ENCODE measurements around the gene ATP8B4. TPM values are rescaled to one million over a fixed set of nuclear protein-coding genes. Genes with fewer than 3 reads are reported as not detected.

Gene ATP8B4
- total RNA-seq, 1 donor from 2014 or later = 9.8 TPM

DNA sequence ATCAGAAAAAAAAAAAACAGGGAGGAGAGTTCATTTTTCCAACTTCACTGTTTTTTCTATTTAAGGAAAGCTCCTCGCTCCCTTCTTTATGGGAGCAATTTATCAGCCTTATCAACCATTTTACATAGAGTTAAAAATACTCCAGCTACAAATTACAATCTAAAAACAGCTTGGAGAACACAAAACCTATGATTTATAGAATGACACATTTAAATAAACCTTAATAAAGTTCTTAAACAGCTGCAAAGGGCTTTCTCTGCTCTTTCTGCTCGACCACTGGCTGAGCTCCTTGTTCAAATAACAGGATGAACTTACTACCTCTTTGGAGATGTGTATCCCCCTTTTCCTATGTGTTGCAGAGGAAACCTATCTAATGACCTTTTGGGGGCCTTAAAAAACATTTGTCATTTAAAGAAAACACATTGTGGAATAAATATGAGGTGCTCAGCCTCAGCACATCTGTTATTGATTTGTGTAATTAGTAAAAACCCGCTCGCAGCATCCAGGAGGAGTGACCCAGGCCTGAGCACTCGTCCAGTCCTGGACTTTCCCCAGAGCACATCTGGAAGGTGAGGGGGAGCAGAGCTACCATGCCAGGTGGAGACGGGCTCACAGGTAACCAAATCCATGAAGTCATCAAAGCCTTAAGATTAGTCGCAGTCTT, 231.2 kb downstream of the ATP8B4 start:
- Histone ChIP-seq H3K4me3 (no peak overlapping the region), H3K27ac (peak overlapping the region; percentile 80), H3K9me3 (no peaks in the 10 kb centered on the region), H3K27me3 (no peaks in the 10 kb centered on the region), H3K4me1 (peaks cover 10% of the 10 kb centered on the region), H3K36me3 (no peaks in the 10 kb centered on the region)
- TF ChIP-seq POLR2A (IDR thresholded peaks at IDR 0.05) = no peak
- TF ChIP-seq, protein P1, sequence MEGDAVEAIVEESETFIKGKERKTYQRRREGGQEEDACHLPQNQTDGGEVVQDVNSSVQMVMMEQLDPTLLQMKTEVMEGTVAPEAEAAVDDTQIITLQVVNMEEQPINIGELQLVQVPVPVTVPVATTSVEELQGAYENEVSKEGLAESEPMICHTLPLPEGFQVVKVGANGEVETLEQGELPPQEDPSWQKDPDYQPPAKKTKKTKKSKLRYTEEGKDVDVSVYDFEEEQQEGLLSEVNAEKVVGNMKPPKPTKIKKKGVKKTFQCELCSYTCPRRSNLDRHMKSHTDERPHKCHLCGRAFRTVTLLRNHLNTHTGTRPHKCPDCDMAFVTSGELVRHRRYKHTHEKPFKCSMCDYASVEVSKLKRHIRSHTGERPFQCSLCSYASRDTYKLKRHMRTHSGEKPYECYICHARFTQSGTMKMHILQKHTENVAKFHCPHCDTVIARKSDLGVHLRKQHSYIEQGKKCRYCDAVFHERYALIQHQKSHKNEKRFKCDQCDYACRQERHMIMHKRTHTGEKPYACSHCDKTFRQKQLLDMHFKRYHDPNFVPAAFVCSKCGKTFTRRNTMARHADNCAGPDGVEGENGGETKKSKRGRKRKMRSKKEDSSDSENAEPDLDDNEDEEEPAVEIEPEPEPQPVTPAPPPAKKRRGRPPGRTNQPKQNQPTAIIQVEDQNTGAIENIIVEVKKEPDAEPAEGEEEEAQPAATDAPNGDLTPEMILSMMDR (IDR thresholded peaks at IDR 0.05) = no peak
- peak in 1 of 2 donors; percentile 47 for TF ChIP-seq POLR2AphosphoS5 (IDR thresholded peaks at IDR 0.05; ENCODE audit: insufficient read depth in 1 of 2, low read depth in 1 of 2)
- intact Hi-C loops (cut with DNase I) = no loop called here
- DNase-seq (ENCODE audit: extremely low spot score in 2 of 2) = no peak

DNA sequence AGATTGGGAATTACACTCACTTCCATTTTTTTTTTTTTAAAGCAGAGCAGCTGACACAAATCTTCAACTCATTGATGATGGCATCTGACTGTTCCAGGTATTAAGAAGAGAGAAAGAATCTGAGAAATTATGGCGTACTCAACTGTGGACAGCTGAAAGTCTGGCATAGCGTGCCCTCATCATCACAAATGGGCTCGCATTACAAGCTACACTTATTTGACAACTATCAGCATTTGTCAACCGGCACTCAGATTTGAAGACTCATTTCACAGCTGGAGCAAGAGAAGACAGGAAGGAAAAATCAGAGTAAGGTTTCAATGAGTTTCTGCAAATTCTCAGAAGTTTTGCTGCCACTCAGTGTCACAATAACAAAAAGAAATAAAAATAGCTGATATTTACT, 235.9 kb downstream of the ATP8B4 start:
- intact Hi-C loops (cut with DNase I) = no loop called here
- TF ChIP-seq POLR2A (IDR thresholded peaks at IDR 0.05) = no peak
- TF ChIP-seq POLR2AphosphoS5 (IDR thresholded peaks at IDR 0.05; ENCODE audit: insufficient read depth in 1 of 2, low read depth in 1 of 2) = no peak
- TF ChIP-seq, protein P1 (IDR thresholded peaks at IDR 0.05) = no peak
- no peaks in the 10 kb centered on the region for H3K27me3 ChIP-seq

DNA sequence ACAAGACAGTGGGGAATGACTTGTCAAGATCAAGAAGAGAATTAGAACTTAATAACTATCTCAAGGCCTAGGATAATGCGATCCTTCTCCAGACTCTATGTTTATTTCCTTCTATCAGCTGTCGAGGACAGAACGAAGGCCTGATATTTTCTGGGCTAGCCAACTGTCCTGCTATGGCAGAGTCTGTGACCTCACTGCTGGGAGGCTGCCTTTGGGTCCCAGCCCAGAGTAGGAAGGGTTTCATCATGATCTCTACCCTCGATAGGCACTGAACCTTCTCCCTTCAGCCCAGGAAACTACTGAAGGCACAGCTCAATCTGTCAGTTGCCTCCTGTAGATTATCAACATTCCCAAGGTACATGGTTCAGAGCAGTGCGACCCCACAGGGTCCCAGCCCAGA, 237.2 kb downstream of the ATP8B4 start:
- intact Hi-C loops (cut with DNase I) = no loop called here
- TF ChIP-seq, protein P1 (IDR thresholded peaks at IDR 0.05) = no peak
- TF ChIP-seq POLR2AphosphoS5 (IDR thresholded peaks at IDR 0.05; ENCODE audit: insufficient read depth in 1 of 2, low read depth in 1 of 2) (no peak), POLR2A (IDR thresholded peaks at IDR 0.05) (no peak)
- H3K4me3 ChIP-seq = no peak overlapping the region
- no peak for DNase-seq (ENCODE audit: extremely low spot score in 2 of 2)
- H3K27ac ChIP-seq = no peak overlapping the region
- H3K9me3 ChIP-seq = no peaks in the 10 kb centered on the region
- no peaks in the 10 kb centered on the region for H3K36me3 ChIP-seq
- peaks cover 20% of the 10 kb centered on the region for H3K4me1 ChIP-seq
- H3K27me3 ChIP-seq = no peaks in the 10 kb centered on the region

More for the DNA sequence above, 235.9 kb downstream of the ATP8B4 start:
- no peak overlapping the region for H3K4me3 ChIP-seq
- DNase-seq (ENCODE audit: extremely low spot score in 2 of 2) = no peak
- H3K27ac ChIP-seq = no peak overlapping the region
- no peaks in the 10 kb centered on the region for H3K9me3 ChIP-seq
- no peaks in the 10 kb centered on the region for H3K36me3 ChIP-seq
- H3K4me1 ChIP-seq = peaks cover 23% of the 10 kb centered on the region

DNA sequence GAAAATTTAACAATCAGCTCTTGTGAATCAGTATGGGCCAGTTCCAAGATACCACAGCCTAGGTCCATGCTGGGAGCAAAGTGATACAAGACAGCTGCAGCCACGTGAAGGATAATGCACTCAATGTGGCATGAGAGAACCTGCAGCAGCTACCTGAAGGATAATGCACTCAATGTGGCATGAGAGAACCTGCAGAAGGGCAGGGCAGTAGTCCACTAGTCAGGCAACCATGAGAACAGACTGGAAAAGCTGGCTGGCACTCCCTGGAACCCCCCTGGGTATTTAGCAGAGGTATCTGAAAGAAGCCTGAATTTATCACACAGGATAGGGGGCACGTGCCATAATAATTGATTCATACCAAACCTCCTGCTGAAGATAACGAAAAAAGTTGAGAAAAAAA, 237.6 kb downstream of the ATP8B4 start:
- Histone ChIP-seq H3K36me3 (no peaks in the 10 kb centered on the region), H3K27me3 (no peaks in the 10 kb centered on the region), H3K4me3 (no peak overlapping the region), H3K27ac (no peak overlapping the region), H3K9me3 (no peaks in the 10 kb centered on the region), H3K4me1 (peaks cover 23% of the 10 kb centered on the region)
- TF ChIP-seq, protein P1 (IDR thresholded peaks at IDR 0.05) = no peak
- TF ChIP-seq POLR2AphosphoS5 (IDR thresholded peaks at IDR 0.05; ENCODE audit: insufficient read depth in 1 of 2, low read depth in 1 of 2) (no peak), POLR2A (IDR thresholded peaks at IDR 0.05) (no peak)
- peak in 1 of 2 donors; percentile 29 for DNase-seq (ENCODE audit: extremely low spot score in 2 of 2)
- intact Hi-C loops (cut with DNase I) = no loop called here

DNA sequence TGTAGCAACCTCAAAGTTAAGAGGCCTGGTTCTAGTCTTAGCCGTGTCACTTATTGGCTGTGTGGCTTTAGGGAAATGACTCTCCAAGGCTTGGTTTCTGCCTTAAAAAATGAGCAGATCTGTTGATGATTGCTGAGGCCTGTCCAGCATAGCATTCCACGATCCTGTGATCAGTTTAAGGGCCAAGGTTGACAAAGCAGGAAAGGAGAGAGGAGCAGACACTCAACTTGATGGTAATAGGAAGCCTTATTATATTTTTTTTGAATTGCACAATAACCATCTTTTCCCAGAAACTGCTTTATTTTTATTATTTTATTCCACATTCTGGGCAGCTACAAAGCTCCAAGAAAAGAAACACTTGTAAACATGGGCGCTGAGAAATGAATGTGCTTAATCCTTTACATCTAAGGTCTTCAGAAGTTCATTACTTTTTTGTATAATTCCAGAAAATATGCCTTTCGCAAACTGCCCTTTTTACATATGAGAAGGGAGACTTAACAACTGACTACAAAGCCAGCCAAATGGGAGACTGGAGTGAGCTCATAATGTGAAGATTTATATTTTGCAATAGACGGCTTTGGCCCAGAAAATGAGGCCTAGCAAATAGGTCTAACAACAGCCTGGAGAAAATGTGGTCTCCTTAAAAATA, 241.0 kb downstream of the ATP8B4 start:
- Histone ChIP-seq H3K27ac (peak overlapping the region; percentile 84), H3K36me3 (no peaks in the 10 kb centered on the region), H3K27me3 (no peaks in the 10 kb centered on the region), H3K4me3 (no peak overlapping the region), H3K9me3 (no peaks in the 10 kb centered on the region), H3K4me1 (peaks cover 40% of the 10 kb centered on the region)
- peak in 1 of 2 donors; percentile 94 for DNase-seq (ENCODE audit: extremely low spot score in 2 of 2)
- intact Hi-C loops (cut with DNase I) = loop anchor here (5.0 kb wide), 1 partner anchor 256 kb away; the partner anchor contains the start of genes DTWD1 and FAM227B
- peak; percentile 38 to 50 for TF ChIP-seq POLR2AphosphoS5 (IDR thresholded peaks at IDR 0.05; ENCODE audit: insufficient read depth in 1 of 2, low read depth in 1 of 2)
- TF ChIP-seq POLR2A (IDR thresholded peaks at IDR 0.05) = no peak
